HepG2 (cell line): ENCODE measurements around the gene ARID5B. TPM values are rescaled to one million over a fixed set of nuclear protein-coding genes. Genes with fewer than 3 reads are reported as not detected.
A peak's percentile ranks its signal among the peaks of the same experiment; 100 is the strongest.

ENCODE experiments used
- ATAC-seq: fragments of 200-7000 bp; cut with Tn5 transposase; 3 replicates; pipeline ENCODE4 v1.9.1; 2020; ENCODE audit warnings: mild to moderate bottlenecking, moderate library complexity
- BruUV-seq: library from RNA; stranded (reverse); fragments of 400-500 nt; replicated peaks from 2 replicates; lab custom pipeline; 2021; lab: Mats Ljungman, UMichigan
- CTCF ChIA-PET: fragments of 300-600 bp; formaldehyde crosslinking; extraction: SDS; loops from one replicate; lab custom pipeline; 2021; ENCODE audit warnings: low total read pairs, inconsistent platforms, low intra/inter-chr PET ratio; lab: Yijun Ruan, JAX
- POLR2A ChIA-PET: fragments of 350-600 bp; sonication (Branson Sonifier 250); formaldehyde crosslinking; loops from one replicate; lab custom pipeline; 2020; ENCODE audit warnings: antibody characterized with exemption, inconsistent platforms; lab: Yijun Ruan, JAX
- DNase-seq: peaks from one replicate; pipeline ENCODE4 v3.0.0-alpha.2; 2015; ENCODE audit warnings: low spot score
- FAIRE-seq: peaks from 3 replicates; lab custom pipeline; 2011; peaks lifted over from hg19 to GRCh38; lab: Jason Lieb, UNC
- H2AFZ ChIP-seq: one replicate; pipeline ENCODE4 v1.6.1; 2011; ENCODE audit warnings: low read length, inconsistent platforms
- H3K27ac ChIP-seq: fragments of 300-600 bp; 3 replicates; pipeline ENCODE4 v1.8.0; 2011; ENCODE audit warnings: mixed run types, mild to moderate bottlenecking, mixed read lengths, low read length, inconsistent platforms; ENCODE audit not compliant: insufficient read depth; ENCODE audit errors: extremely low read length
- H3K27me3 ChIP-seq, 2 experiments: fragments of 200-600 bp in 1 of 2; 2 replicates in 1 of 2; 3 replicates in 1 of 2; pipeline versions ENCODE4 v1.6.0 to v1.8.0; 2011; ENCODE audit warnings: low read length in 2 of 2, mild to moderate bottlenecking in 2 of 2, moderate library complexity in 2 of 2, inconsistent platforms in 1 of 2; ENCODE audit not compliant: insufficient read depth in 2 of 2, control insufficient read depth in 1 of 2
- H3K36me3 ChIP-seq, 2 experiments: fragments of 200-600 bp in 1 of 2; replicated peaks in 1 of 2; 2 replicates in 1 of 2; 3 replicates in 1 of 2; pipeline versions ENCODE4 v1.5.1 to v1.8.0; 2011; ENCODE audit warnings: low read length in 2 of 2, inconsistent platforms in 1 of 2; ENCODE audit not compliant: insufficient read depth in 2 of 2, control insufficient read depth in 1 of 2
- H3K4me1 ChIP-seq: 2 replicates; pipeline ENCODE4 v1.5.1; 2012; ENCODE audit warnings: low read length, inconsistent platforms; ENCODE audit not compliant: insufficient read depth
- H3K4me2 ChIP-seq: 2 replicates; pipeline ENCODE4 v1.6.0; 2011; ENCODE audit warnings: low read depth, low read length, inconsistent platforms
- H3K4me3 ChIP-seq, 3 experiments: fragments of 200-600 bp in 1 of 3; sonication (generic), shearing (Covaris generic) in 1 of 3; replicated peaks in 1 of 3; 2 replicates each; pipeline ENCODE4 v1.5.1; 2011 to 2016; ENCODE audit warnings: low read length in 3 of 3, inconsistent platforms in 2 of 3, low read depth in 2 of 3, mild to moderate bottlenecking in 2 of 3, control low read depth in 1 of 3, mixed read lengths in 1 of 3; ENCODE audit not compliant: insufficient read depth in 1 of 3
- H3K79me2 ChIP-seq: one replicate; pipeline ENCODE4 v1.6.1; 2011; ENCODE audit warnings: low read length, inconsistent platforms; ENCODE audit not compliant: insufficient read depth
- H3K9ac ChIP-seq: 2 replicates; pipeline ENCODE4 v1.6.0; 2011; ENCODE audit warnings: mild to moderate bottlenecking, low read depth, low read length, inconsistent platforms; ENCODE audit not compliant: insufficient read depth
- H3K9me3 ChIP-seq: 2 replicates; pipeline ENCODE4 v1.5.1; 2012; ENCODE audit warnings: mild to moderate bottlenecking, low read length
- H4K20me1 ChIP-seq: 2 replicates; pipeline ENCODE4 v1.6.0; 2011; ENCODE audit warnings: inconsistent platforms, mild to moderate bottlenecking, low read length, moderate library complexity; ENCODE audit not compliant: insufficient read depth
- BORCS8-MEF2B ChIP-seq: sonication (generic); formaldehyde crosslinking; IDR thresholded peaks from 2 replicates; pipeline ENCODE4 v1.8.0; 2022; ENCODE audit warnings: mild to moderate bottlenecking, missing genetic modification reagents
- IRF2 ChIP-seq: IDR thresholded peaks from 2 replicates; pipeline ENCODE4 v1.6.1; 2018; ENCODE audit warnings: missing genetic modification reagents, missing compliant biosample characterization
- MAFF ChIP-seq: IDR thresholded peaks from 2 replicates; pipeline ENCODE4 v1.6.1; 2011; ENCODE audit warnings: low read depth, low read length, improper control_type of control experiment
- PAX8 ChIP-seq: sonication (generic); formaldehyde crosslinking; IDR thresholded peaks from 2 replicates; pipeline ENCODE4 v1.8.0; 2022; ENCODE audit warnings: mild to moderate bottlenecking, missing genetic modification reagents, borderline replicate concordance
- SIX1 ChIP-seq: sonication (generic); formaldehyde crosslinking; IDR thresholded peaks from 2 replicates; pipeline ENCODE4 v1.4.0; 2020; ENCODE audit warnings: missing genetic modification reagents, borderline replicate concordance
- ZBTB38 ChIP-seq: sonication (generic); formaldehyde crosslinking; IDR thresholded peaks from 2 replicates; pipeline ENCODE4 v1.5.1; 2020; ENCODE audit warnings: mild to moderate bottlenecking, missing genetic modification reagents
- ZMYM4 ChIP-seq: sonication (generic); formaldehyde crosslinking; IDR thresholded peaks from 2 replicates; pipeline ENCODE4 v1.8.1; 2023; ENCODE audit warnings: mild to moderate bottlenecking, missing genetic modification reagents
- ZNF317 ChIP-seq: sonication (generic); formaldehyde crosslinking; IDR thresholded peaks from 2 replicates; pipeline ENCODE4 v1.5.0; 2020; ENCODE audit warnings: mild to moderate bottlenecking, missing genetic modification reagents
- WGBS: methylation state at CpG from one replicate; pipeline ENCODE4 v1.1.6; 2017; ENCODE audit warnings: low lambda C conversion rate; 5-methylcytosine and 5-hydroxymethylcytosine counted together
- in situ Hi-C: cut with HindIII; loops from 2 replicates; pipeline ENCODE4 v1.10.0; 2017; ENCODE audit warnings: low pct_unique_long_range_greater_than_20kb; ENCODE audit not compliant: extremely low pct_ligation_motif_present
- intact Hi-C: fragments of 100-400 bp; cut with micrococcal nuclease; formaldehyde crosslinking; loops from one replicate; pipeline ENCODE4 v1.10.0; 2022; ENCODE audit not compliant: unreplicated experiment
- polyA plus RNA-seq, 8 experiments: library from polyadenylated mRNA; depleted of rRNA in 3 of 8; stranded (reverse) in 7 of 8; unstranded in 1 of 8; fragments of >200 nt; fragmentation: Illumina TruSeq in 4 of 8; extraction: Trizol in 4 of 8; gene quantifications; 2 replicates each; pipeline versions ENCODE4 v1.2.1 to v1.2.3, GENCODE V29; 2011 to 2016; ENCODE audit warnings: low read depth in 4 of 8, missing spikeins in 1 of 8, mixed read lengths in 1 of 8; ENCODE audit not compliant: insufficient read depth in 1 of 8
- total RNA-seq, 5 experiments: library from RNA; depleted of rRNA; stranded (reverse); fragments of >200 nt; fragmentation: Illumina TruSeq; extraction: Trizol; gene quantifications; 2 replicates each; pipeline ENCODE4 v1.2.3, GENCODE V29; 2016; ENCODE audit warnings: low read depth in 1 of 5
- TF ChIP-seq, protein P1 (sequence below): sonication (generic); formaldehyde crosslinking; IDR thresholded peaks from 2 replicates; pipeline ENCODE4 v1.4.0; 2020; ENCODE audit warnings: missing genetic modification reagents, borderline replicate concordance
- TF ChIP-seq, protein P2 (sequence below): sonication (generic); formaldehyde crosslinking; IDR thresholded peaks from 2 replicates; pipeline ENCODE4 v1.5.1; 2020; ENCODE audit warnings: missing genetic modification reagents, mild to moderate bottlenecking, borderline replicate concordance

ARID5B gene
- total and polyA plus RNA-seq, 2 of the 13 experiments (the other 11 are each of a cell fraction or from before 2014, with no cell fraction given): 6.2 to 21.1 TPM

DNA sequence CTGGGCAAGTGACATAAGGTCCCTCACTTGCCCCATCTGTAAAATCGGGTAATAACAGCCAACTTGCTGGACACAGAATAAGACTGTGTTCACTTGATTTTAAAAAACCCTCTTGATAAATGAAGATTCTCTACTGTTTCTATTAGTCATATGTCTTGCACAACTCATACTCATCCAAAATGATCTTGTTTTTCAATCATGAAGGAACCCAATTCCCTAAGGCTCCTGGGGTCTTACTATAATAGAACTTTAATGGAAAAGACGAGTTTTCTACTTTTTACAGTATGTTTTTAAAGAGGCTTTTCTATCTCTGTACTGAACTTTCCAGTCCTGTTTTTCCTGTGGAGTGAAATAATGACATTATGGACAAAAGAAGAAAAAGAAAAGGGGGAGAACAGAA, 103.8 kb downstream of the ARID5B start:
- TF ChIP-seq ZBTB38 (CRISPR knock-in tag) (no peak), ZNF317 (CRISPR knock-in tag) (no peak), MAFF (no peak), SIX1 (no peak), ZMYM4 (no peak), PAX8 (no peak), IRF2 (CRISPR knock-in tag) (no peak), BORCS8-MEF2B (CRISPR knock-in tag) (no peak)
- TF ChIP-seq, protein P1, sequence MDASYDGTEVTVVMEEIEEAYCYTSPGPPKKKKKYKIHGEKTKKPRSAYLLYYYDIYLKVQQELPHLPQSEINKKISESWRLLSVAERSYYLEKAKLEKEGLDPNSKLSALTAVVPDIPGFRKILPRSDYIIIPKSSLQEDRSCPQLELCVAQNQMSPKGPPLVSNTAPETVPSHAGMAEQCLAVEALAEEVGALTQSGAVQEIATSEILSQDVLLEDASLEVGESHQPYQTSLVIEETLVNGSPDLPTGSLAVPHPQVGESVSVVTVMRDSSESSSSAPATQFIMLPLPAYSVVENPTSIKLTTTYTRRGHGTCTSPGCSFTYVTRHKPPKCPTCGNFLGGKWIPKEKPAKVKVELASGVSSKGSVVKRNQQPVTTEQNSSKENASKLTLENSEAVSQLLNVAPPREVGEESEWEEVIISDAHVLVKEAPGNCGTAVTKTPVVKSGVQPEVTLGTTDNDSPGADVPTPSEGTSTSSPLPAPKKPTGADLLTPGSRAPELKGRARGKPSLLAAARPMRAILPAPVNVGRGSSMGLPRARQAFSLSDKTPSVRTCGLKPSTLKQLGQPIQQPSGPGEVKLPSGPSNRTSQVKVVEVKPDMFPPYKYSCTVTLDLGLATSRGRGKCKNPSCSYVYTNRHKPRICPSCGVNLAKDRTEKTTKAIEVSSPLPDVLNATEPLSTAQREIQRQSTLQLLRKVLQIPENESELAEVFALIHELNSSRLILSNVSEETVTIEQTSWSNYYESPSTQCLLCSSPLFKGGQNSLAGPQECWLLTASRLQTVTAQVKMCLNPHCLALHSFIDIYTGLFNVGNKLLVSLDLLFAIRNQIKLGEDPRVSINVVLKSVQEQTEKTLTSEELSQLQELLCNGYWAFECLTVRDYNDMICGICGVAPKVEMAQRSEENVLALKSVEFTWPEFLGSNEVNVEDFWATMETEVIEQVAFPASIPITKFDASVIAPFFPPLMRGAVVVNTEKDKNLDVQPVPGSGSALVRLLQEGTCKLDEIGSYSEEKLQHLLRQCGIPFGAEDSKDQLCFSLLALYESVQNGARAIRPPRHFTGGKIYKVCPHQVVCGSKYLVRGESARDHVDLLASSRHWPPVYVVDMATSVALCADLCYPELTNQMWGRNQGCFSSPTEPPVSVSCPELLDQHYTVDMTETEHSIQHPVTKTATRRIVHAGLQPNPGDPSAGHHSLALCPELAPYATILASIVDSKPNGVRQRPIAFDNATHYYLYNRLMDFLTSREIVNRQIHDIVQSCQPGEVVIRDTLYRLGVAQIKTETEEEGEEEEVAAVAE: no peak
- TF ChIP-seq, protein P2, sequence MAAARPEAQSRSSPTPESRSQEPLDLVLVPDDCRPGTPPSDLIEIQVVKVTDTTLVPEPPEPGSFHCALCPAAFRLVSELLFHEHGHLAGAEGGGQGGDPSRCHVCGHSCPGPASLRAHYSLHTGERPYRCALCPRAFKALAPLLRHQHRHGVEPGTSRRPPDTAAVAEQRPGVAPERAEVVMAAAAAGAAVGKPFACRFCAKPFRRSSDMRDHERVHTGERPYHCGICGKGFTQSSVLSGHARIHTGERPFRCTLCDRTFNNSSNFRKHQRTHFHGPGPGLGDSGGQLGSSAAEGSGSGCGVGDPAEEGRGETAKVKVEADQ: no peak
- Histone ChIP-seq H3K9me3 (no peaks in the 10 kb centered on the region), H3K27ac (peak overlapping the region; percentile 25), H3K4me3 (no peak overlapping the region), H3K27me3 (no peaks in the 10 kb centered on the region), H2AFZ (no peak overlapping the region), H3K9ac (no peak overlapping the region), H3K36me3 (peaks cover 8 to 11% of the 10 kb centered on the region in 2 experiments), H4K20me1 (no peaks in the 10 kb centered on the region), H3K79me2 (peaks cover 3% of the 10 kb centered on the region), H3K4me1 (peaks cover 77% of the 10 kb centered on the region), H3K4me2 (no peak overlapping the region)
- WGBS: 72% methylated on average over 2 of the region's 2 CpGs
- no TSS peak for BruUV-seq
- intact Hi-C loops (no loop called here), in situ Hi-C loops (no loop called here)
- FAIRE-seq (no peak), ATAC-seq (no peak), DNase-seq (no peak)
- CTCF ChIA-PET: no interaction called here
- POLR2A ChIA-PET: no interaction called here
